DOHH2 (cell line): ENCODE results near the gene ACSF2.

Source experiments
- H3F3A ChIP-seq: fragments of 200-600 bp; sonication (generic), shearing (Covaris generic); 2 replicates; pipeline ENCODE4 v1.6.0; 2016; ENCODE audit warnings: antibody characterized with exemption, mild to moderate bottlenecking; ENCODE audit not compliant: control insufficient read depth, insufficient read depth
- H3K27ac ChIP-seq: fragments of 200-600 bp; sonication (generic); 2 replicates; pipeline ENCODE4 v1.5.1; 2014; ENCODE audit warnings: low read depth, mild to moderate bottlenecking, low read length, moderate library complexity
- H3K27me3 ChIP-seq: fragments of 200-600 bp; sonication (generic); 2 replicates; pipeline ENCODE4 v1.6.1; 2014; ENCODE audit warnings: mild to moderate bottlenecking, low read length, mixed read lengths; ENCODE audit not compliant: control insufficient read depth
- H3K36me3 ChIP-seq: fragments of 200-600 bp; sonication (generic); 2 replicates; pipeline ENCODE4 v1.6.1; 2014; ENCODE audit warnings: mild to moderate bottlenecking, low read length, moderate library complexity, mixed read lengths; ENCODE audit not compliant: control insufficient read depth
- H3K4me1 ChIP-seq: fragments of 200-600 bp; sonication (generic); 2 replicates; pipeline ENCODE4 v1.6.1; 2014; ENCODE audit warnings: mild to moderate bottlenecking, low read length, mixed read lengths; ENCODE audit not compliant: control insufficient read depth
- H3K4me2 ChIP-seq: fragments of 200-600 bp; sonication (generic); 2 replicates; pipeline ENCODE4 v1.6.0; 2014; ENCODE audit warnings: mild to moderate bottlenecking, low read length, moderate library complexity
- H3K4me3 ChIP-seq: fragments of 200-600 bp; sonication (generic); 2 replicates; pipeline ENCODE4 v1.5.1; 2014; ENCODE audit warnings: mild to moderate bottlenecking, low read length, mixed read lengths
- H3K79me2 ChIP-seq: fragments of 200-600 bp; sonication (generic); 2 replicates; pipeline ENCODE4 v1.6.1; 2014; ENCODE audit warnings: mild to moderate bottlenecking, low read length, mixed read lengths; ENCODE audit not compliant: control insufficient read depth
- H3K9me2 ChIP-seq: fragments of 200-600 bp; sonication (generic); replicated peaks from 2 replicates; pipeline ENCODE4 v1.6.1; 2014; ENCODE audit warnings: mild to moderate bottlenecking, low read length, mixed read lengths; ENCODE audit not compliant: control insufficient read depth
- H3K9me3 ChIP-seq: fragments of 200-600 bp; sonication (generic); 2 replicates; pipeline ENCODE4 v1.6.1; 2014; ENCODE audit warnings: antibody characterized with exemption, low read length, mixed read lengths; ENCODE audit not compliant: control insufficient read depth, insufficient read depth
- H4K20me1 ChIP-seq: fragments of 200-600 bp; sonication (generic); 2 replicates; pipeline ENCODE4 v1.6.0; 2014; ENCODE audit warnings: low read depth, mild to moderate bottlenecking, antibody characterized with exemption, low read length, moderate library complexity; ENCODE audit not compliant: control insufficient read depth, insufficient read depth
- CTCF ChIP-seq: fragments of 200-600 bp; sonication (generic); IDR thresholded peaks from one replicate; pipeline ENCODE4 v1.5.1; 2014; ENCODE audit warnings: antibody characterized with exemption, mild to moderate bottlenecking, low read depth, low read length; ENCODE audit not compliant: poor library complexity, severe bottlenecking
- EZH2phosphoT487 ChIP-seq: fragments of 200-600 bp; sonication (generic); IDR thresholded peaks from 2 replicates; pipeline ENCODE4 v1.6.1; 2017; ENCODE audit warnings: borderline replicate concordance, mild to moderate bottlenecking, antibody characterized with exemption, low read length, moderate library complexity, mixed read lengths

ACSF2 gene

GRCh38 chr17:50424246-50424995, 1.6 kb upstream of the ACSF2 start:
- Histone ChIP-seq H3K4me3 (no peak overlapping the region), H3K9me3 (no peaks in the 10 kb centered on the region; the same call in 1 of the 2 replicates), H3K4me2 (no peak overlapping the region), H3K27ac (no peak overlapping the region), H3K36me3 (no peaks in the 10 kb centered on the region), H3F3A (peaks cover 27% of the 10 kb centered on the region), H4K20me1 (no peaks in the 10 kb centered on the region), H3K79me2 (peaks cover 6% of the 10 kb centered on the region), H3K4me1 (peaks cover 41% of the 10 kb centered on the region), H3K9me2 (no peaks in the 10 kb centered on the region), H3K27me3 (no peaks in the 10 kb centered on the region)
- TF ChIP-seq EZH2phosphoT487: no peak

DNA sequence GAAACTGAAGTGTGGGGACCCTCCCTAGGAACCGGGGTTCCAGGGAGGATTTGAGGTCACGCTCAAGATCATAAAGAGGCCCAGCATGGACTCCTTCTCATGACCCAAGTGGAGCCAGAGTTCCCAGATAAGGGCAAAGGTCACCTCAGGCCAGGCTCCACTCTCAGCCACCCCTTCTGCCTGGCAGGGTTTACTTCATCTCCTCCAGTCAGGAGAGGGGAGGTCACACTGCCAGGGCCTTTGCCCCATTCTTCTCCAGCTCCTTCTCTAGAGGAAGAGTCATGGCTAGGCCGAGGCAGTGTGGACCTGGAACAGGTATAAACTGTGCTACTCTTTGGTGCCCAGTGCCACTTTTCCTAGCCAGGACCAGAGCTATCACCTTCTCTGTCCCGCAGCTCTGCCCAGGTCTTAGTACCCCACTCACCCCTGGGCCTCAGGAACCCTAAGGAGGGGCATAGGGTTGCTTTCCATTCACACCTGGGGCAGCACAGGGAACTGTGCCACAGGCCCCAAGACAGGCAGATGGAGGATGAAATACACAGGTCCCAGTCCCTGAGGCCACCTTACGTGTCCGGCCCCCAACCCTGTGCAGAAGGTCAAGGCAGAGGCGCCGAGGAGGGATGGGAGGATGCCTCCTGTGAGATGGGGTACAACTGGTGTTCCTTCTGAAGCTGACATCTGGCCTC, 879 bp upstream of the ACSF2 start:
- H3K4me1 ChIP-seq: peaks cover 41% of the 10 kb centered on the region
- H3K4me2 ChIP-seq: peak overlapping the region; percentile 100
- no peaks in the 10 kb centered on the region for H3K36me3 ChIP-seq
- H4K20me1 ChIP-seq: no peaks in the 10 kb centered on the region
- peaks cover 6% of the 10 kb centered on the region for H3K79me2 ChIP-seq
- H3K27me3 ChIP-seq: no peaks in the 10 kb centered on the region
- H3K9me3 ChIP-seq: no peaks in the 10 kb centered on the region
- TF ChIP-seq EZH2phosphoT487 (no peak), CTCF (no peak)
- H3F3A ChIP-seq: peaks cover 27% of the 10 kb centered on the region
- peak overlapping the region; percentile 94 for H3K4me3 ChIP-seq
- H3K27ac ChIP-seq: no peak overlapping the region
- no peaks in the 10 kb centered on the region for H3K9me2 ChIP-seq

- peaks cover 29% of the 10 kb centered on the region for H3K4me1 ChIP-seq
- TF ChIP-seq CTCF (no peak), EZH2phosphoT487 (no peak)
These were observed 409 bp downstream of the ACSF2 start for GRCh38 chr17:50426472-50426782.

More at GRCh38 chr17:50426472-50426782, 409 bp downstream of the ACSF2 start:
- Histone ChIP-seq H3K9me3 (no peaks in the 10 kb centered on the region), H3K4me3 (peak overlapping the region; percentile 94), H3K79me2 (peaks cover 6% of the 10 kb centered on the region), H3K27me3 (no peaks in the 10 kb centered on the region), H3K4me2 (peak overlapping the region; percentile 100), H4K20me1 (no peaks in the 10 kb centered on the region), H3F3A (peaks cover 20% of the 10 kb centered on the region), H3K27ac (peak overlapping the region; percentile 52), H3K36me3 (no peaks in the 10 kb centered on the region), H3K9me2 (no peaks in the 10 kb centered on the region)
